IPS-18a (cell line): Measurements from ENCODE around the gene TMEM269.
A peak's percentile ranks its signal among the peaks of the same experiment; 100 is the strongest.

Experiments used
- H3K27ac ChIP-seq: one replicate; pipeline ENCODE4 v1.5.1; 2013; ENCODE audit warnings: low read length
- H3K27me3 ChIP-seq: one replicate; pipeline ENCODE4 v1.6.1; 2013; ENCODE audit warnings: mild to moderate bottlenecking, low read length; ENCODE audit not compliant: control insufficient read depth, insufficient read depth
- H3K36me3 ChIP-seq: one replicate; pipeline ENCODE4 v1.6.1; 2013; ENCODE audit warnings: low read depth, low read length; ENCODE audit not compliant: control insufficient read depth
- H3K4me1 ChIP-seq: one replicate; pipeline ENCODE4 v1.6.1; 2013; ENCODE audit warnings: low read depth, low read length; ENCODE audit not compliant: control insufficient read depth
- H3K4me3 ChIP-seq: one replicate; pipeline ENCODE4 v1.5.1; 2013; ENCODE audit warnings: low read length
- H3K9ac ChIP-seq: one replicate; pipeline ENCODE4 v1.6.1; 2013; ENCODE audit warnings: mild to moderate bottlenecking, low read length, moderate library complexity
- H3K9me3 ChIP-seq: one replicate; pipeline ENCODE4 v1.6.1; 2013; ENCODE audit warnings: low read depth, low read length; ENCODE audit not compliant: control insufficient read depth

Gene TMEM269

GRCh38 chr1:42833981-42834380, 49.2 kb downstream of the TMEM269 start:
- H3K9me3 ChIP-seq = no peaks in the 10 kb centered on the region
- H3K36me3 ChIP-seq = no peaks in the 10 kb centered on the region
- no peaks in the 10 kb centered on the region for H3K27me3 ChIP-seq
- H3K27ac ChIP-seq = no peak overlapping the region
- no peak overlapping the region for H3K9ac ChIP-seq
- no peak overlapping the region for H3K4me3 ChIP-seq
- H3K4me1 ChIP-seq = no peaks in the 10 kb centered on the region

- H3K27me3 ChIP-seq = no peaks in the 10 kb centered on the region
- no peaks in the 10 kb centered on the region for H3K9me3 ChIP-seq
- no peak overlapping the region for H3K9ac ChIP-seq
- H3K27ac ChIP-seq = no peak overlapping the region
- H3K36me3 ChIP-seq = no peaks in the 10 kb centered on the region
- H3K4me3 ChIP-seq = no peak overlapping the region
- no peaks in the 10 kb centered on the region for H3K4me1 ChIP-seq
Measured at GRCh38 chr1:42834803-42835202, 50.0 kb downstream of the TMEM269 start.

GRCh38 chr1:42835422-42835821, 50.6 kb downstream of the TMEM269 start:
- Histone ChIP-seq H3K9ac (no peak overlapping the region), H3K27ac (no peak overlapping the region), H3K4me1 (no peaks in the 10 kb centered on the region), H3K9me3 (no peaks in the 10 kb centered on the region), H3K4me3 (no peak overlapping the region), H3K27me3 (no peaks in the 10 kb centered on the region), H3K36me3 (no peaks in the 10 kb centered on the region)

DNA sequence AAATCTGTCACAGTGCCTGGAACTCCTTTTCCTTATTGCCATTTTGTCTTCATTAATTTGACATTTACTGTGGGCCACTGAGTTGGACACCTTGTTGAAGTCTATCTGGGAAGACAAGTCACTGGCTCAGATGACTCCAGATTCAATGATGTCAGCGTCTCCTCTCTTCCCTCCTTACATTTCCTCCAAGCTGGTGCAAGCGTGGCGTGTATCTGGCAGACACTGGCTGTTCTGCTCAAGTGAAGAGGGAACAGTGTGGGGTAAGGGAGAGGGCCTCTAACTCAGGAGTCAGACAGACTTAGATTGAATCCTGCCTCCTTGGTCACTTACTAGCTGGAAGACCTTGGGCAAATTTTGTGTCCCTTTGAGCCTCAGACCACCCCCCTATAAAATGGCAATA, 52.9 kb downstream of the TMEM269 start:
- H3K36me3 ChIP-seq = no peaks in the 10 kb centered on the region
- no peaks in the 10 kb centered on the region for H3K27me3 ChIP-seq
- H3K27ac ChIP-seq = no peak overlapping the region
- no peaks in the 10 kb centered on the region for H3K9me3 ChIP-seq
- H3K9ac ChIP-seq = no peak overlapping the region
- H3K4me1 ChIP-seq = no peaks in the 10 kb centered on the region
- H3K4me3 ChIP-seq = no peak overlapping the region

DNA sequence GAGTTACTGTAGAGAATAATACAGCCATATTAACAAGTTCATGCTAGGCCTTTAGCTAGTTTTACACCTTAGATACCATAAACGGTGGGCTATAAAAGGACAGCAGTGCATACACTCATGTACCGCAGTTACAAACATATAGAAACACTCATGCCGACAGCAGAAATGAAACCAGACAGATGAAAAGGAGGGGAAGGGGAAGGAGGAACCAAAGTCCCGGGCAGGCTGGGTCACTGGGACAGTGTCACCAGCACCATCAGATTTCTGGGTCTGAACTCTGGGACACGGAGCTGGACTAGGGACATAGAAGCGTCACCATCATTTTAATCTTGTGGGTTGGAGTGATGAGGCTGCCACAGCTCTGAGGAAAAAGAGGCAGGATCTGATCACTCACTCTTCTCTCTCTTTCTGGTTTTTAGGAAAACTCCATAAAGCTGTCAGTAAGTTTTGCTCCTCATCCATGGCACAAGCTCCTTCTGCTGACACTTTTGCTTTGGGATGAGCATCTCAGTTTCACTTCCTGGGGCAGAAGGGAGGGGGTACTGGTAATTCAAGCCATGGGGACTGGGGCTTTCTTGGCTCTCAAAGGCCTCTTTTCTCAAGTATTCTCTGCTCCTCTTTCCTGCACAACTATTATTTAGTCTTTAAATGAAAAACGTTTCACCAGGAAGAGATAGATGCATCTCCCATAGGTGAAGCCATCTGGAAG, 53.8 kb downstream of the TMEM269 start:
- no peaks in the 10 kb centered on the region for H3K4me1 ChIP-seq
- no peaks in the 10 kb centered on the region for H3K36me3 ChIP-seq
- H3K4me3 ChIP-seq = no peak overlapping the region
- H3K27ac ChIP-seq = no peak overlapping the region
- no peaks in the 10 kb centered on the region for H3K9me3 ChIP-seq
- no peak overlapping the region for H3K9ac ChIP-seq
- H3K27me3 ChIP-seq = no peaks in the 10 kb centered on the region

GRCh38 chr1:42841010-42841409, 56.2 kb downstream of the TMEM269 start:
- Histone ChIP-seq H3K4me1 (no peaks in the 10 kb centered on the region), H3K36me3 (no peaks in the 10 kb centered on the region), H3K9ac (no peak overlapping the region), H3K27me3 (no peaks in the 10 kb centered on the region), H3K27ac (no peak overlapping the region), H3K9me3 (no peaks in the 10 kb centered on the region), H3K4me3 (no peak overlapping the region)

- no peak overlapping the region for H3K27ac ChIP-seq
- H3K4me1 ChIP-seq = no peaks in the 10 kb centered on the region
- H3K36me3 ChIP-seq = no peaks in the 10 kb centered on the region
- H3K27me3 ChIP-seq = no peaks in the 10 kb centered on the region
- H3K9me3 ChIP-seq = no peaks in the 10 kb centered on the region
- no peak overlapping the region for H3K4me3 ChIP-seq
- no peak overlapping the region for H3K9ac ChIP-seq
Measured at GRCh38 chr1:42841440-42842147, 56.8 kb downstream of the TMEM269 start.

DNA sequence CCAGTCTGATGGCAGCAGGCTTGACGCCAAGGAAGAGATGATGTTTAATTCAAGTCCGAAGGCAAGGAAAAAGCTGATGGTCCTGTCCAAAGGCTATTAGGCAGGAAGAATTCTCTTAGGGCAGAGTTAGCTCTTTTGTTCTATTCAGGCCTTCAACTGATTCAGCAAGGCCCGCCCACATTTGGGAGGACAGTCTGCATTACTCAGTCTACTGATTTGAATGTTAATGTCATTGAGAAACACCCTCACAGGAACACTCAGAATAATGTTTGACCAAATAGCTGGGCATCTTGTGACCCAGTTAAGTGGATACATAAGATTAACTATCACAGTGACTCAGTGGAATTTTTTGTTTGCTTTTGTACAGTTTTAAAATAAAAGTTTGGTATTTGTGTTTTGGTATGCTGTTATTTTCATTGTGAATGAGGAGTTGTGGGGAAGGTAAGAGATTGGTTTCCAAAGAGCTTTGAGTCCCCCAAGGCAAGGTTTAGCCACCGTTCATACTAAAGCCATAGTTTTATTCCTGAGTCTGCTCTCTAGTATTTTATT, 59.9 kb downstream of the TMEM269 start:
- Histone ChIP-seq H3K36me3 (peaks cover under 1% of the 10 kb centered on the region), H3K27me3 (no peaks in the 10 kb centered on the region), H3K27ac (no peak overlapping the region), H3K9ac (no peak overlapping the region), H3K4me3 (no peak overlapping the region), H3K4me1 (peaks cover 12% of the 10 kb centered on the region), H3K9me3 (no peaks in the 10 kb centered on the region)

DNA sequence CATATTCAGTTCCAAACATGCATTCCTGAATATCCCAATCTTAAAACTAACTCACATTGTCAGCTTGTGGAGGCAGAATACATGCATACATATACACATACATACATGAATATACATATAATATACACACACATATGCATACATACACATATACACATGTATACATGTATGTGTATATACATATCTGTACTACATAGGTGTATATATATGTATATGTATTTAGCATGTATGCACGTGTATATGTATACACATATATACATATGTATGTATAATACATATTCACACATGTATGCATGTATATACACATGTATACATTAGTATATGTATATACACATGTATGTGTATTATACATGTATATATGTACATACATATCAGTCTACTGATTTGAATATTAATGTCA, 60.4 kb downstream of the TMEM269 start:
- no peaks in the 10 kb centered on the region for H3K9me3 ChIP-seq
- no peak overlapping the region for H3K9ac ChIP-seq
- peaks cover 4% of the 10 kb centered on the region for H3K36me3 ChIP-seq
- H3K4me3 ChIP-seq = peak overlapping the region; percentile 68
- no peak overlapping the region for H3K27ac ChIP-seq
- peaks cover 12% of the 10 kb centered on the region for H3K4me1 ChIP-seq
- no peaks in the 10 kb centered on the region for H3K27me3 ChIP-seq

DNA sequence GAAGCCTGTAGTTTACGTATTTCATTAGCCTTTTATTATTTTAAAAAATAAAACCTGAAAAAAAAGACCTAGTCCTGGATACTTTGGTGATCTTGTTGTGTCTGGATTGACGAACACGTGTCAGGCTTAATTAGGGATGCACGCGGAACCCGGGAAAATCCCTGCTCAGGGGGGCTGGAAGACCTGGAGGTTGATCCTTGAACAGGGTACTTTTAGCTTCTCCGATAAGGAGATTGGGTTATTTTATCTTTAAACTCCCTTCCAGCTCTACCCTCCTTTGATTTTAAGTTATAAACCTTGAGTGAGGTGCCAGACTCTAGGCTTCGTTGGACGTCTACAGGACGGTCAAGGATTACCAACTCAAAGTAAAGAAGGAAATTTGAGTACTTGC, 61.1 kb downstream of the TMEM269 start:
- Histone ChIP-seq H3K27ac (no peak overlapping the region), H3K36me3 (peaks cover 11% of the 10 kb centered on the region), H3K4me1 (peaks cover 12% of the 10 kb centered on the region), H3K27me3 (no peaks in the 10 kb centered on the region), H3K4me3 (peak overlapping the region; percentile 68), H3K9ac (peak overlapping the region; percentile 48), H3K9me3 (no peaks in the 10 kb centered on the region)

DNA sequence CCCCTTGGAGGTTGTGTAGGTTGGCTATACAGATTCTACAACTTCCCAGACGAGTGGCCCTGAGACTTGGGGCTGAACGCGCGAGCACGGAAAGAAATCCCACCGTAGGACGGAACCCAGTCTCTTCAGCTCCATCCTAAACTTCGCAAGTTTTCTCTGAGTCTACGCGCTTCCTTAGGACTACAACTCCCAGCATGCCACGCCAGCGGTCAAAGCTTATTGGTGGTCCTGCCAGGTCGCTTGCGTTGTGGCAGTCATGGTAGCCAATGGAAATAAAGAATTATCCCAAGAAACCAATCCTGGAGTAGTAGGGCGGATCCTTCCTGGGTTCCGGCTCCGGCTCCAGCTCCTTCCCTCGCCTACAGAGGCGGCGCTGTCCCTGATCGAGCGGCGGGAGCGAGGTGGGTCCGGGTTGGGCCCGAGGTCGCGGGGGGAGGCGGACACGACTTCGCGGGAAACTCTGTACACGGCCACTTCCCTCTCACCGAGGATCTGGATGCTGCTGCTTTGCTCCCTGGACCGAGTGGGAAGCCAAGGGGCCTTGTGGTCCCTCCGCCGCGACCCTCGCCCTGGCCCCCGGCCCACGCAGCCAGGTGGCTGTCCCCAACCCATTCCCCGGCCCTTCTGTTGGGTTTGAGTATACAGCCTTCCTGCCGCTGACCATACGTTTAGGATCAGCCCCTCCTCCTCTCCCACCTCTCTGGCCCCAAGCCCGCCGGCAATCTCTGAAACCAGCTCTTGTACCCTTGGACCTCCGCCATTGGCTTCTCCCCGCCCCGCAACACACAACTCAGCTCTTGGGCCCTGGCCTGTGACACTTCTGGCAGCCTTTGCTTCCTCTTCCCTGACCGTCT, 61.7 kb downstream of the TMEM269 start, which contains the start of gene ZNF691:
Gene ZNF691 (plus strand): TSS at position 357 of the 854 bp plus-strand sequence. CDS start 3,046 bp downstream, outside the sequence.
- Histone ChIP-seq H3K27me3 (no peaks in the 10 kb centered on the region), H3K27ac (no peak within 1 kb of the TSS), H3K36me3 (peaks cover 17% of the 10 kb centered on the region), H3K9me3 (no peaks in the 10 kb centered on the region), H3K4me1 (peaks cover 12% of the 10 kb centered on the region), H3K9ac (peak within 1 kb of the TSS; percentile 77), H3K4me3 (peak within 1 kb of the TSS; percentile 68)
